Mesodermal cell (in vitro differentiated cells): ENCODE measurements around the gene PPARD.

Experiments used
- H3K27ac ChIP-seq: 2 replicates; pipeline ENCODE4 v1.7.0; 2013; ENCODE audit warnings: mild to moderate bottlenecking, low read depth, low read length, moderate library complexity; ENCODE audit not compliant: severe bottlenecking
- H3K36me3 ChIP-seq: 2 replicates; pipeline ENCODE4 v1.7.1; 2013; ENCODE audit warnings: mild to moderate bottlenecking, low read length, moderate library complexity; ENCODE audit not compliant: control insufficient read depth, insufficient read depth
- H3K4me1 ChIP-seq: one replicate; pipeline ENCODE4 v1.7.1; 2013; ENCODE audit warnings: mild to moderate bottlenecking, low read length; ENCODE audit not compliant: insufficient read depth, control insufficient read depth, poor library complexity, severe bottlenecking
- H3K4me3 ChIP-seq: 2 replicates; pipeline ENCODE4 v1.7.0; 2013; ENCODE audit warnings: low read length, control low read depth, mild to moderate bottlenecking; ENCODE audit not compliant: insufficient read depth, poor library complexity, severe bottlenecking; ENCODE audit errors: extremely low read depth
- H3K9me3 ChIP-seq: 2 replicates; pipeline ENCODE4 v1.7.1; 2013; ENCODE audit warnings: mild to moderate bottlenecking, low read length, moderate library complexity; ENCODE audit not compliant: control insufficient read depth
- WGBS, 2 experiments: methylation state at CpG; one replicate each; pipeline ENCODE4 v1.1.5; 2013; ENCODE audit warnings: missing lambda C conversion rate in 2 of 2; ENCODE audit not compliant: insufficient coverage in 2 of 2; 5-methylcytosine and 5-hydroxymethylcytosine counted together

Gene PPARD

DNA sequence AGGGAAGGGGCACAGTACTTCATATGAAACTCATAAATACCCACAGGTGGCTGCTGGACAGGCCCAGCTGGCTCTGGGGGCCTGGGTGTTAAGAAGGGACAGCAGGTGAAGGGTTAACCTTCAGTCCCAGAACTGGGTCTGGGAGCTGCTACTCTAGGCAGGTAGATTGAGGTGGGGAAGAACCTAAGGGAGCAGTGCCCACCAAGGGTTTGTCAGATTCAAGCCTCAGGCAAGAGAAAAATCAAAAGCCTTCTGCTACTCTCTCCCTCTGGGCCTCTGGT is 131.4 kb downstream of the PPARD start:
- peak overlapping the region; percentile 10 for H3K27ac ChIP-seq

DNA sequence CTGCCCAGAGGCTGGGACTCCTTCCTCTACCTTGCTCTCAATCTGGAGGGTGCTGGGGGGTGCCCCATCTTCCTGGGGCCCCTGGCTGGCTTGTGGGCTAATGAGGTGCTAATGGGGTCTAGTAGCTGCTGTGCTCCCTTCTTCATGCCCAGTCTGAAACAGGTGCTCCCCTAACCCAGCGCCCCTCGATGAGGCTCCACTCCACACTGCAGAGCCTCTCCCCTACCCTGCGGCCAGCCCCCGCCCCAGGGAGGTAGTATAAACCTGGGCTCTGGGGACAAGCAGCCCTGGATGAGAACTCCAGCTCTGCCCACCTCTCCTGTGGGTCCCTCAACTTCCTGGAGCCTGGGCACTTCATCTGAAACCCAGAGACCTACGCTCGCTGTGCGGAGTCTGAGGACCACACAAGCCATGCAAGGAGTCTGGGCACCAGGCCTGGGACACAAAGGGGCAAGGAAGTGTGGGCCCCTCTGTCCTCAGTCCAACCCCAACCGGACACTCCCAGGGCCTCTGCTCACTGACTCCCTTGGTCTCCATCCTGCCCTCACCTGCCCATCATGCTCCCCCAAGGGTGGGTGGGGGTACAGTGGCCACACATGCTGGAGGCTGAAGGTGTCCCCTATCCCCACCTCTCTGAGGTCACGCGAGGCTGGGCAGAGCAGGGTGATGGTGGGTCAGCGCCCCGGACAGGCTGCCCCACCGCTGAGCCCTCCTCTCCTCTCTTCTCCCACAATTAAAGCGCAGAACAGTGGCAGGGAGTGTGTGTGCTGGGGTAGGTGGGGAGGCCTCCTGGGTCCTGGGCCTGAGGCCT is 132.0 kb downstream of the PPARD start:
- H3K4me3 ChIP-seq = no peak overlapping the region
- WGBS, 2 experiments = 95% methylated on average over 7 of the region's 14 CpGs
- H3K27ac ChIP-seq = peak overlapping the region; percentile 10
- H3K9me3 ChIP-seq = no peaks in the 10 kb centered on the region
- H3K4me1 ChIP-seq = peaks cover 10% of the 10 kb centered on the region
- H3K36me3 ChIP-seq = peaks cover 79% of the 10 kb centered on the region

More for the DNA sequence above, 131.4 kb downstream of the PPARD start:
- Histone ChIP-seq H3K36me3 (peaks cover 80% of the 10 kb centered on the region), H3K4me3 (no peak overlapping the region), H3K9me3 (no peaks in the 10 kb centered on the region), H3K4me1 (peaks cover 10% of the 10 kb centered on the region)

DNA sequence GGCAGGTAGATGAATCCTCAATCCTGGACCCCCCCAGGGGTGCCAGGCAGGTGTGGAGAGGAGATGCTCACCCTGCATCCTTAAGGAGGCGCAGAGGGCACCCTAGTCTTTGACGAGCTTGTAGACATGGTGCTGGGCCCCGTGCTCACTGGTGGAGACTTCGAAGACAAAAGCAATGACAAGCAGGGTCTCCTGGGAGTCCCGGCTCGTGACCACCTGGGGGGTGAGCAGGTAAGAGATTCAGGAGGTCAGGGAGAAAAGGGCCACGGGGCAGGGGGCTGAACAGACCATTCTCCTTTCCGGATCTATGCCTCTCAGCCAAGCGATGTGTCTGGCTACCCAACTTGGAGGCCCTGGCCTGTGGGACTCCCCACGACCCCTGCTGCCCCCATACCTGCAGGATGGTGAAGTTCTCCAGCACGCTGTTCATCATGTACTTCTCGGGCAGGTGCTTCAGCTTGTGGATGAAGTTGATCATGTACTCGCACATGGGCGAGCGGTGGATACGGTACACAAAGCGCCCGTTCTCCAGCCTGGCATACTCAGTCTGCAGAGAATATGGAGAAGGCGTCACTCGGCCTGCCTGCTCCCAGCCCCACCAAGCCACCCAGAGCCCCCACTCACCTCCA is 132.7 kb downstream of the PPARD start:
- no peaks in the 10 kb centered on the region for H3K9me3 ChIP-seq
- H3K27ac ChIP-seq = no peak overlapping the region
- H3K36me3 ChIP-seq = peaks cover 77% of the 10 kb centered on the region
- peaks cover 7% of the 10 kb centered on the region for H3K4me1 ChIP-seq
- 96% methylated on average over 16 to 19 of the region's 20 CpGs for WGBS, 2 experiments
- no peak overlapping the region for H3K4me3 ChIP-seq

DNA sequence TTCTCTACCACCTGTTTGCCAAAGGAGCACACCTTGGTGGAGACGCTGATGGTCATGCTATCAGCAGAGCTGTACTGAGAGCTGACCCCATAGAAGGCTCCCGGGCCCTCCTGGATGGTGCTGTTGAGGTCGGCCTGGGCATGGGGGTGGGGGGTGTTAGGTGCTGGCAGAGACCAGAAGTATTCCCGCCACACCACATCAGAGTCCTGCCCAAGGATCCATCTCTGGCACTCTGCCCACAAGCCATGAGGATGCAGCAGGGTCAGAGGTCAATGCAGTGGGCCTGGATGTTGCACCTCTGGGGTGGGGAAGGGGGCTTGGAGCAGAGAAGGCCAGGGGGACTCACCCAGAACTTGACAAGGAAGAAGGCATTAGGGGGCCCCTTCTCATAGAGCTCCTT is 133.2 kb downstream of the PPARD start:
- H3K9me3 ChIP-seq = no peaks in the 10 kb centered on the region
- no peak overlapping the region for H3K27ac ChIP-seq
- peaks cover 75% of the 10 kb centered on the region for H3K36me3 ChIP-seq
- peaks cover 7% of the 10 kb centered on the region for H3K4me1 ChIP-seq
- no peak overlapping the region for H3K4me3 ChIP-seq
- WGBS, 2 experiments = 91% methylated on average over 4 of the region's 4 CpGs; no CpG with 5 or more reads in 1 of the 2 experiments

DNA sequence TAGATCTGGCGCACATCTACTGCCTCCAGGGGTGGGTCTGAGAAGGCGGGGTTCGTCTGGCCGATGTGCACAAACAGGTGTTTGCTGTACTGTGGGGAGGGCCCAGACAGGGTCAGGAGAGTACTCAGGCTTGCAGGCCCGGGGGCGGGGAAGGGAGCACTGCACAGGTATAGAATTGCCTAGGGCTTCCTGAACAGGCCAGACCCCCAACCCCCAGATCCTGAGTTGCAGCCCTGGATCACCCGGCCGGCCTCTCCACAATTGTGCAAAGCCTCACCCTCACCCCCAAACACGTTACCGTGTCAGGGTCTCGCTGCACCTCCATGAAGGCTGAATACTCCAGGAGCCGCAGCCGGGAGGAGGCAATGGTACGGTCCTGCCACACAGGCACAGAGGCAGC is 133.6 kb downstream of the PPARD start:
- Histone ChIP-seq H3K27ac (no peak overlapping the region), H3K4me1 (peaks cover 7% of the 10 kb centered on the region), H3K4me3 (no peak overlapping the region), H3K9me3 (no peaks in the 10 kb centered on the region), H3K36me3 (peaks cover 75% of the 10 kb centered on the region)
- 88 to 100% methylated on average over 9 to 11 of the region's 14 CpGs for WGBS, 2 experiments

DNA sequence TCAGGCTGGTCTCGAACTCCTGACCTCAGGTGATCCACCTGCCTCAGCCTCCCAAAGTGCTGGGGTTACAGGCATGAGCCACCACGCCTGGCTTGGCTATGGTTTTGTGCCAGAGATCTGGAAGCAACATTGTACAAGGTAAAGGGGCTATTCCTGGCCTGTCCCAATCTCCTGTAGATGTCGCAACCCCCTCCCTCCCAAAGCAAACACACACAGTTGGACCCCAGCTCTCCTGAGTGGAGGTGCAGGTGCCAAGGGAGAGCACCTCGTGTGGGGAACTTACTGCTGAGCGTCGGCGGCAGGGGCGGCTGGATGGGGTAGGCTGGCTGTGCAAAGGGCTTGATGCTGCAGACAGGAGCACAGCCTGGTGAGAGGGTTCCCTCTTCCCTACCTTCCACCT is 134.7 kb downstream of the PPARD start:
- no peak overlapping the region for H3K27ac ChIP-seq
- H3K36me3 ChIP-seq = peaks cover 79% of the 10 kb centered on the region
- no peaks in the 10 kb centered on the region for H3K9me3 ChIP-seq
- 100% methylated on average over 1 of the region's 8 CpGs; no CpG with 5 or more reads in 1 of the 2 experiments for WGBS, 2 experiments
- no peak overlapping the region for H3K4me3 ChIP-seq
- H3K4me1 ChIP-seq = peaks cover 2% of the 10 kb centered on the region
